ENCODE data around the gene GH1. TPM values are rescaled to one million over a fixed set of nuclear protein-coding genes. Genes with fewer than 3 reads are reported as not detected.
A peak's percentile ranks its signal among the peaks of the same experiment; 100 is the strongest.

GH1 gene
- total and polyA plus RNA-seq, 7 donors = not detected

DNA sequence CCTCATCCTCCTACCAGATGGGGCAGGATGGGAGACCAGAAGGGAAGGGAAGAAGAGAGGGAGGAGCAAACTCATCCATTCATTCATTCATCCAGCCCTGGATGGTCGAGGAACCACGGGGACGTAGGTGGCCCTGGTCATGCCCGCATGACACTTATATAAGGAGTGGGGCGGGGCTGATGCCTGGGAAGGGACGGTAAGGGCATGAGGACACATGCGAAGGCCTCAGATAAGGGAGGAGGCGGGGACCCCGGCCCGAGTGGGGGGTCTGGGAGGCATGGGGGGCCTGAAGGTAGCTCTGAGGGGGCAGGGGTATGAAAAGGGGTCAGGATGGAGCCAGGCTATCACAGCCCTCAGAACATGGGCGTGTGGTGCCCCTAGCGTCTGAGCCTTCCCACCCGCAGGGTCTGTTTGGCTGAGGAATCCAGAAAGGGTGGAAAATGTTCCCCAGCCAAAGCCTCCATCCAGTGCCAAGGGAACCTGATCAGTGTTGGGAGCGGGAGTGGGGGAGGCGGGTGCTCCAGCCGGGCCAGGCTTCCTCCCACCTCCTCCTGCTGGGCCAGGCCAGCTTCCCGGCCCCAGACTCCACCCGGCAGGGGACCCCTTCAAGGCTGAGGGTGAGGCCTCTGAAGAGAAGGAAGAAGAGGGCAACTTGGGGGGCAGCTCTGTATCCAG, 31.1 kb upstream of the GH1 start:
- ATAC-seq (peak; percentile 16 to 53 (median 43)), DNase-seq (no peak)
- intact Hi-C loops (cut with DNase I) = loop anchor here in 1 of 2 donors (5.0 kb wide), 1 partner anchor 38 kb away; no protein-coding TSS in a partner anchor
- no peak overlapping the region for H3K4me3 ChIP-seq
- TF ChIP-seq, protein P1, sequence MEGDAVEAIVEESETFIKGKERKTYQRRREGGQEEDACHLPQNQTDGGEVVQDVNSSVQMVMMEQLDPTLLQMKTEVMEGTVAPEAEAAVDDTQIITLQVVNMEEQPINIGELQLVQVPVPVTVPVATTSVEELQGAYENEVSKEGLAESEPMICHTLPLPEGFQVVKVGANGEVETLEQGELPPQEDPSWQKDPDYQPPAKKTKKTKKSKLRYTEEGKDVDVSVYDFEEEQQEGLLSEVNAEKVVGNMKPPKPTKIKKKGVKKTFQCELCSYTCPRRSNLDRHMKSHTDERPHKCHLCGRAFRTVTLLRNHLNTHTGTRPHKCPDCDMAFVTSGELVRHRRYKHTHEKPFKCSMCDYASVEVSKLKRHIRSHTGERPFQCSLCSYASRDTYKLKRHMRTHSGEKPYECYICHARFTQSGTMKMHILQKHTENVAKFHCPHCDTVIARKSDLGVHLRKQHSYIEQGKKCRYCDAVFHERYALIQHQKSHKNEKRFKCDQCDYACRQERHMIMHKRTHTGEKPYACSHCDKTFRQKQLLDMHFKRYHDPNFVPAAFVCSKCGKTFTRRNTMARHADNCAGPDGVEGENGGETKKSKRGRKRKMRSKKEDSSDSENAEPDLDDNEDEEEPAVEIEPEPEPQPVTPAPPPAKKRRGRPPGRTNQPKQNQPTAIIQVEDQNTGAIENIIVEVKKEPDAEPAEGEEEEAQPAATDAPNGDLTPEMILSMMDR (IDR thresholded peaks at IDR 0.05) = no peak
- H3K9me3 ChIP-seq = no peaks in the 10 kb centered on the region
- 30 to 43% (median 36%) methylated on average over 17 to 18 of the region's 18 CpGs for WGBS, 3 donors
- H3K27ac ChIP-seq = peak overlapping the region; percentile 77
- peaks cover 55% of the 10 kb centered on the region for H3K4me1 ChIP-seq
- peaks cover 0 to 74% of the 10 kb centered on the region in 2 donors for H3K36me3 ChIP-seq (ENCODE audit: insufficient read depth in 1 of 2, low read depth in 1 of 2)
- H3K27me3 ChIP-seq (ENCODE audit: insufficient read depth in 3 of 3, low read length in 2 of 3) = no peaks in the 10 kb centered on the region

DNA sequence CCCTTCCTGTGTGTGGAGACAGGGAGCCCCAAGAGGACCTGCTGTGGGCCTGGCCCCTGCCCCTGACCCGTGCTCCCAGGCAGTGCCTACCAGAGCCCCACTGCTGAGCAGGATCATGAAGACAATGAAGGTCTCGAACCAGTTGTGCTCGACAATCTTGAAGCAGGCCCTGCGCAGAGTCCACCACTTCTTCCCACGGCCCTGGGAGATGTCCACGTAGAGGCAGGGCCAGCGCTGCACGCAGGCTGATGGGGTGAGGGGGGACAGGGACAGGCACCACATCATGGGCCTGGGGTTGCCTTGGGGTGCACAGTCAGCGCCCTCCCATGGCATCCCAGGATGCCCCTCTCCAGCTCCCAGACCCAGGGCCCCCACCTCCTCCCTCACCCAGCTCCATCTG, 29.9 kb upstream of the GH1 start:
- Histone ChIP-seq H3K27ac (no peak overlapping the region), H3K4me1 (peaks cover 47% of the 10 kb centered on the region)

DNA sequence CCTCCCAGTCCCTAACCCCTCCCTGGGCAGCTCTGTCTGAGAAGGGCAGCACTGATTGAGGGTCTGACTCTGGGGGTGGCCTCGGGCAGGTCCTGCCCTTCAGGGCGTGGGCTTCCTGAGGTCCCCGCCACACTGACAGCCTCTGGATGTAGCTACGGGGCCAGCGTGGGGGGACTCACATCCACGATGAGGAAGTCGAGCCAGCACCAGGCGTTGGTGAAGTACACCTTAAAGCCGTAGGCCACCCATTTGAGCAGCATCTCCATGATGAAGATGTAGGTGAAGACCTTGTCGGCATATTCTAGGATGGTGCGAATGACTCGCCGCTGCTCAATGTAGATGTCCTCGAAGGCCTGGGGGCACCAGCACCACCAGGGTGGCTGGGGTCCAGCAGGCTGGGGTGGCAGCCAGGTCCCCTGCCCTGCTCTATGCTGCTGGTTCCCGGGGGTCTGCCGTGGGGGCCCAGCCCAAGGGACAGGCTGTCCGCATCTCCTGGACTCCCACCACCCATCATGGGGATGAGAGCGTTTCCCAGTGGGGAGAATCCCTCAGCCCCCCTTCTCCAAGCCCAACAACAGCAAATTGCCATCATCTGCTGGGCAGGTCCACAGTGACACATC, 29.2 kb upstream of the GH1 start:
- TF ChIP-seq, protein P1 (IDR thresholded peaks at IDR 0.05) = no peak
- intact Hi-C loops (cut with DNase I) = no loop called here
- Histone ChIP-seq H3K27ac (peak overlapping the region; percentile 41), H3K27me3 (ENCODE audit: insufficient read depth in 3 of 3, low read length in 2 of 3) (no peaks in the 10 kb centered on the region), H3K4me3 (no peak overlapping the region), H3K9me3 (no peaks in the 10 kb centered on the region), H3K4me1 (peaks cover 40% of the 10 kb centered on the region), H3K36me3 (ENCODE audit: insufficient read depth in 1 of 2, low read depth in 1 of 2) (peaks cover 0 to 80% of the 10 kb centered on the region in 2 donors)
- WGBS, 3 donors = 78 to 86% (median 82%) methylated on average over 18 of the region's 18 CpGs
- DNase-seq (no peak), ATAC-seq (no peak)

More for the DNA sequence above, 29.9 kb upstream of the GH1 start:
- no peaks in the 10 kb centered on the region for H3K27me3 ChIP-seq (ENCODE audit: insufficient read depth in 3 of 3, low read length in 2 of 3)
- no peaks in the 10 kb centered on the region for H3K9me3 ChIP-seq
- intact Hi-C loops (cut with DNase I) = no loop called here
- WGBS, 3 donors = 88 to 90% (median 88%) methylated on average over 9 of the region's 9 CpGs
- no peak overlapping the region for H3K4me3 ChIP-seq
- H3K36me3 ChIP-seq (ENCODE audit: insufficient read depth in 1 of 2, low read depth in 1 of 2) = peaks cover 0 to 80% of the 10 kb centered on the region in 2 donors
- ATAC-seq = no peak
- TF ChIP-seq, protein P1 (IDR thresholded peaks at IDR 0.05) = no peak
- DNase-seq = no peak

DNA sequence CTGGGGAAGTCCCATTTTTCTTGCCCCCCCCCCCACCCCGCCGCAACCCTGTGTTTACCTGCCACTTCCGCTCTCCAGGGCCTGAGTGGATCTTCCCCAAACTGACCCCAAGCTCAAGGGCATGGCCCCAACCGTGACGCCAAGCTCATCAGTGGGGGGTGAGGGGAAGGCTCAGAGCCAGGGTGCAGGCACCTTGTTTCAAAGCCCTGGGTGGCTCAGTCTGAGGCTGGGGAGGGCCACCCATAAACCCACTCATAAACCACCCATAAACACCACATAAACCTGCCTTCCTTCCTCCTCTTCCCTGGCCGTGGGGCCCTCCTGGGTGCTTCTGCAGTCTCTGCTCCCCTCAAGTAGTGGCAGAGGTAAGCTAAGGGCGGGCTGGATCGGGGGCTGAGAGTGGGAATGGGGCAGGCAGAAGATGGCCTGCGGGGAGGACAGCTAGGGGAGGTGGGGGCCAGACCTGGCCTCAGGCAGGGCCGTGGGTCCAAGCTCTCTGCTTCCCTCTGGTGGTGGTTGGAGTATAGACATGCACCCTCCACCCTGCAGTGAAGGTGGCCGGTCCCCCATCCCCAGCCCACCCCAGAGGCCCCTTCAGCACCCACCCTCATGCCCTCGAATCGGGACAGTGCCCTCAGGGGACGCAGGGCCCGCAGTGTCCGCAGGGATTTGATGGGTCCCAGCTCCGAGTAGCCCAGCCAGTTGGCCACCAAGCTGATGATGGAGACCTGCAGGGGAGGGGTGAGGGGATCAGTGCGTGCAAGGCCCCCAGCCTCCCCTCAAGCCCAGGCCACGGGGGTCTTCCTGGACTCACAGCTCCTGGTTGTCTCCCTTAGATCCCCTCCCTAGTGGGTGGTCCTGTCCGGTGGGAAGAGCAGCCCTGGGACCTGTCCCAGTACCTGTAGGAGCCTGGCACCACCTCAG, 28.1 kb upstream of the GH1 start:
- peak; percentile 56 to 65 (median 63) for ATAC-seq
- DNase-seq = peak in 1 of 2 donors; percentile 76
- Histone ChIP-seq H3K27ac (peak overlapping the region; percentile 16), H3K36me3 (ENCODE audit: insufficient read depth in 1 of 2, low read depth in 1 of 2) (peaks cover 0 to 81% of the 10 kb centered on the region in 2 donors), H3K4me3 (no peak overlapping the region), H3K9me3 (no peaks in the 10 kb centered on the region), H3K27me3 (ENCODE audit: insufficient read depth in 3 of 3, low read length in 2 of 3) (no peaks in the 10 kb centered on the region), H3K4me1 (peaks cover 37% of the 10 kb centered on the region)
- intact Hi-C loops (cut with DNase I) = no loop called here
- TF ChIP-seq, protein P1 (IDR thresholded peaks at IDR 0.05) = peak; percentile 73
- 34 to 58% (median 39%) methylated on average over 18 to 20 of the region's 20 CpGs for WGBS, 3 donors
